ENCODE measurements around the gene ADGRG4.

The ADGRG4 gene

GRCh38 chrX:136295380-136295779 lies 5.4 kb upstream of the ADGRG4 start:
- DNase-seq (ENCODE audit: low read depth): no peak

GRCh38 chrX:136303041-136303440 lies 2.3 kb downstream of the ADGRG4 start:
- DNase-seq (ENCODE audit: low read depth): no peak

GRCh38 chrX:136304493-136304892 lies 3.7 kb downstream of the ADGRG4 start:
- DNase-seq (ENCODE audit: low read depth): no peak

- no peak for DNase-seq (ENCODE audit: low read depth)
Measured at GRCh38 chrX:136306182-136306581, 5.4 kb downstream of the ADGRG4 start.

GRCh38 chrX:136307471-136307870 lies 6.7 kb downstream of the ADGRG4 start:
- no peak for DNase-seq (ENCODE audit: low read depth)

GRCh38 chrX:136310411-136310810 lies 9.6 kb downstream of the ADGRG4 start:
- DNase-seq (ENCODE audit: low read depth): no peak

GRCh38 chrX:136318156-136318555 lies 17.4 kb downstream of the ADGRG4 start:
- no peak for DNase-seq (ENCODE audit: low read depth)

GRCh38 chrX:136318895-136319597 lies 18.3 kb downstream of the ADGRG4 start:
- no peak for DNase-seq (ENCODE audit: low read depth)

- no peak for DNase-seq (ENCODE audit: low read depth)
Measured at GRCh38 chrX:136319600-136319999, 18.8 kb downstream of the ADGRG4 start.

- no peak for DNase-seq (ENCODE audit: low read depth)
Measured at GRCh38 chrX:136321532-136321931, 20.8 kb downstream of the ADGRG4 start.

- DNase-seq (ENCODE audit: low read depth): no peak
Measured at GRCh38 chrX:136322064-136322463, 21.3 kb downstream of the ADGRG4 start.

- no peak for DNase-seq (ENCODE audit: low read depth)
Measured at GRCh38 chrX:136325377-136325776, 24.6 kb downstream of the ADGRG4 start.

- DNase-seq (ENCODE audit: low read depth): no peak
Measured at GRCh38 chrX:136328933-136329332, 28.2 kb downstream of the ADGRG4 start.

GRCh38 chrX:136336623-136337022 lies 35.9 kb downstream of the ADGRG4 start:
- no peak for DNase-seq (ENCODE audit: low read depth)

GRCh38 chrX:136339702-136340101 lies 38.9 kb downstream of the ADGRG4 start:
- DNase-seq (ENCODE audit: low read depth): no peak

- no peak for DNase-seq (ENCODE audit: low read depth)
Measured at GRCh38 chrX:136344320-136344719, 43.6 kb downstream of the ADGRG4 start.

GRCh38 chrX:136346506-136346905 lies 45.7 kb downstream of the ADGRG4 start:
- no peak for DNase-seq (ENCODE audit: low read depth)

GRCh38 chrX:136347706-136348105 lies 46.9 kb downstream of the ADGRG4 start:
- DNase-seq (ENCODE audit: low read depth): no peak

GRCh38 chrX:136353526-136354093 lies 52.8 kb downstream of the ADGRG4 start:
- DNase-seq (ENCODE audit: low read depth): no peak

- no peak for DNase-seq (ENCODE audit: low read depth)
Measured at GRCh38 chrX:136354201-136354600, 53.4 kb downstream of the ADGRG4 start.

- no peak for DNase-seq (ENCODE audit: low read depth)
Measured at GRCh38 chrX:136369377-136369776, 68.6 kb downstream of the ADGRG4 start.

- DNase-seq (ENCODE audit: low read depth): no peak
Measured at GRCh38 chrX:136376713-136377112, 76.0 kb downstream of the ADGRG4 start.

GRCh38 chrX:136380010-136380769 lies 79.4 kb downstream of the ADGRG4 start:
- DNase-seq (ENCODE audit: low read depth): no peak
